Loucy (cell line): Measurements from ENCODE around the gene RIMS1.
"Not testable (repeated sequence)": the region's sequence is repeated elsewhere in the genome, so short reads cannot be mapped to it uniquely, and the experiment has no call there.

Experiments
- H2AFZ ChIP-seq: fragments of 200-600 bp; sonication (generic); 2 replicates; pipeline ENCODE4 v1.6.0; 2016; ENCODE audit warnings: antibody characterized with exemption, mild to moderate bottlenecking, low read length, moderate library complexity
- H3F3A ChIP-seq: fragments of 200-600 bp; 2 replicates; pipeline ENCODE4 v1.6.0; 2016; ENCODE audit warnings: antibody characterized with exemption, low read depth, mild to moderate bottlenecking
- H3K27me3 ChIP-seq: fragments of 200-600 bp; sonication (generic); 2 replicates; pipeline ENCODE4 v1.6.1; 2014; ENCODE audit warnings: low read length, mild to moderate bottlenecking; ENCODE audit not compliant: insufficient read depth, poor library complexity, severe bottlenecking
- H3K36me3 ChIP-seq: fragments of 200-600 bp; sonication (generic); 2 replicates; pipeline ENCODE4 v1.6.1; 2016; ENCODE audit warnings: low read length; ENCODE audit not compliant: insufficient read depth
- H3K4me1 ChIP-seq: fragments of 200-600 bp; sonication (generic); 2 replicates; pipeline ENCODE4 v1.5.1; 2014; ENCODE audit warnings: low read length, mild to moderate bottlenecking; ENCODE audit not compliant: insufficient read depth, poor library complexity, severe bottlenecking
- H3K4me2 ChIP-seq: fragments of 200-600 bp; sonication (generic); 2 replicates; pipeline ENCODE4 v1.6.0; 2014; ENCODE audit warnings: antibody characterized with exemption, low read length, low read depth, mild to moderate bottlenecking; ENCODE audit not compliant: poor library complexity, severe bottlenecking
- H3K4me3 ChIP-seq: fragments of 200-600 bp; sonication (generic); 2 replicates; pipeline ENCODE4 v1.5.1; 2014; ENCODE audit warnings: low read length, mild to moderate bottlenecking, mixed read lengths; ENCODE audit not compliant: poor library complexity, severe bottlenecking
- H3K79me2 ChIP-seq: fragments of 200-600 bp; sonication (generic); 2 replicates; pipeline ENCODE4 v1.6.1; 2014; ENCODE audit warnings: low read length; ENCODE audit not compliant: insufficient read depth
- H3K9ac ChIP-seq: fragments of 200-600 bp; sonication (generic); 2 replicates; pipeline ENCODE4 v1.6.0; 2014; ENCODE audit warnings: mild to moderate bottlenecking, low read depth, low read length, moderate library complexity; ENCODE audit not compliant: poor library complexity, severe bottlenecking
- H3K9me2 ChIP-seq: fragments of 200-600 bp; sonication (generic); replicated peaks from 2 replicates; pipeline ENCODE4 v1.6.1; 2016; ENCODE audit warnings: low read depth, low read length, mixed read lengths
- H3K9me3 ChIP-seq: fragments of 200-600 bp; sonication (generic); 2 replicates; pipeline ENCODE4 v1.6.1; 2014; ENCODE audit warnings: mild to moderate bottlenecking, antibody characterized with exemption, low read length, low read depth; ENCODE audit not compliant: insufficient read depth
- H4K20me1 ChIP-seq: fragments of 200-600 bp; sonication (generic); 2 replicates; pipeline ENCODE4 v1.6.0; 2014; ENCODE audit warnings: antibody characterized with exemption, low read length, mild to moderate bottlenecking; ENCODE audit not compliant: insufficient read depth, poor library complexity, severe bottlenecking
- EZH2phosphoT487 ChIP-seq: fragments of 200-600 bp; IDR thresholded peaks from 2 replicates; pipeline ENCODE4 v1.6.1; 2018; ENCODE audit warnings: antibody characterized with exemption, mild to moderate bottlenecking, moderate library complexity, borderline replicate concordance
- TF ChIP-seq, protein P1 (sequence below): fragments of 200-600 bp; sonication (generic); conservative IDR thresholded peaks from 2 replicates; pipeline ENCODE4 v1.5.1; 2014; ENCODE audit warnings: mild to moderate bottlenecking, antibody characterized with exemption, low read length

Gene RIMS1

DNA sequence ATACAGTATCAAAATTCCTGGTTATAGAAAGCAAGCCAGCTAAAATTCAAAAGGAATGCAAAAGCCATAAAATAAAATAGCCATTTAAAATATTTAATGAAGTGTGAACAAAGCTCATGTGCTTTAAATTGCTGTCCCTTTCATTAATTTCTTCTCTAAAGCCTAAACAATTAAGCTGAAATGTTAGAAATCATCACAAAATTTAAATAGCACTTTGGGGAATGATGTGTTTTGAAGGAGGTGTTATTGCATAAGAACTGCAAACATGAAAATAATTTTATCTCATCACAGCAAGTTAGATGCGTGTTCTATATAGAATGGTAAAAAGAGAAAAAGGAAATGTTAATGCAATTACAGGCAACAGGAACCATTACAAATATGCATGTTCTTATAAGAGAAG is 111.0 kb downstream of the RIMS1 start:
- Histone ChIP-seq H3K9me3 (no peaks in the 10 kb centered on the region), H3K9me2 (no peaks in the 10 kb centered on the region), H3K27me3 (no peaks in the 10 kb centered on the region), H2AFZ (no peak overlapping the region), H3K79me2 (no peaks in the 10 kb centered on the region), H4K20me1 (no peaks in the 10 kb centered on the region), H3F3A (no peaks in the 10 kb centered on the region), H3K4me3 (no peak overlapping the region), H3K36me3 (no peaks in the 10 kb centered on the region), H3K9ac (no peak overlapping the region), H3K4me2 (no peak overlapping the region), H3K4me1 (no peaks in the 10 kb centered on the region)
- TF ChIP-seq EZH2phosphoT487 = no peak
- TF ChIP-seq, protein P1, sequence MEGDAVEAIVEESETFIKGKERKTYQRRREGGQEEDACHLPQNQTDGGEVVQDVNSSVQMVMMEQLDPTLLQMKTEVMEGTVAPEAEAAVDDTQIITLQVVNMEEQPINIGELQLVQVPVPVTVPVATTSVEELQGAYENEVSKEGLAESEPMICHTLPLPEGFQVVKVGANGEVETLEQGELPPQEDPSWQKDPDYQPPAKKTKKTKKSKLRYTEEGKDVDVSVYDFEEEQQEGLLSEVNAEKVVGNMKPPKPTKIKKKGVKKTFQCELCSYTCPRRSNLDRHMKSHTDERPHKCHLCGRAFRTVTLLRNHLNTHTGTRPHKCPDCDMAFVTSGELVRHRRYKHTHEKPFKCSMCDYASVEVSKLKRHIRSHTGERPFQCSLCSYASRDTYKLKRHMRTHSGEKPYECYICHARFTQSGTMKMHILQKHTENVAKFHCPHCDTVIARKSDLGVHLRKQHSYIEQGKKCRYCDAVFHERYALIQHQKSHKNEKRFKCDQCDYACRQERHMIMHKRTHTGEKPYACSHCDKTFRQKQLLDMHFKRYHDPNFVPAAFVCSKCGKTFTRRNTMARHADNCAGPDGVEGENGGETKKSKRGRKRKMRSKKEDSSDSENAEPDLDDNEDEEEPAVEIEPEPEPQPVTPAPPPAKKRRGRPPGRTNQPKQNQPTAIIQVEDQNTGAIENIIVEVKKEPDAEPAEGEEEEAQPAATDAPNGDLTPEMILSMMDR = no peak

DNA sequence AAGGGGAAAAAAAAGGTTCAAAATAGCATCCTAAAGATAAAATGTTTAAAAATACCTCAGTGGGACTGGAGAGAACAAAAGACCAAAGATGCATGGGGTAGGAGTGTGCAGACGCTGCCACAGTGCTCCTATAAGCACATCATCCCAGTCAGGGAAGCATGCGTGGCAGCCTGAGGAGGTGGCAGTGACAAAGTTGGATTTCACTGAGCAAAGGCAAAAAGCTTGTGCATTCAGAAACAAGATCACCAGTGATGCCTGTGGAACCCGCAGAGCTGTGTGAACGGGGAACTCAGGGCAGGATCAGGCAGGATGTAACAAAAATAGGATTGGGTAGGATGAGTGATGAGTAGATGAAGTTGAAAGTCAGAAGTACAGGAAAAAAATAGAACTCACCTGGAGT is 116.1 kb downstream of the RIMS1 start:
- no peak overlapping the region for H3K9ac ChIP-seq
- no peak overlapping the region for H3K4me3 ChIP-seq
- no peaks in the 10 kb centered on the region for H3K36me3 ChIP-seq
- H3K79me2 ChIP-seq = no peaks in the 10 kb centered on the region
- TF ChIP-seq, protein P1 = no peak
- TF ChIP-seq EZH2phosphoT487 = no peak
- no peaks in the 10 kb centered on the region for H3K9me2 ChIP-seq
- no peaks in the 10 kb centered on the region for H3F3A ChIP-seq
- no peak overlapping the region for H2AFZ ChIP-seq
- no peaks in the 10 kb centered on the region for H3K27me3 ChIP-seq
- H3K4me2 ChIP-seq = no peak overlapping the region
- no peaks in the 10 kb centered on the region for H4K20me1 ChIP-seq
- H3K4me1 ChIP-seq = no peaks in the 10 kb centered on the region
- peaks cover 3% of the 10 kb centered on the region; the same call in 1 of the 2 replicates for H3K9me3 ChIP-seq

DNA sequence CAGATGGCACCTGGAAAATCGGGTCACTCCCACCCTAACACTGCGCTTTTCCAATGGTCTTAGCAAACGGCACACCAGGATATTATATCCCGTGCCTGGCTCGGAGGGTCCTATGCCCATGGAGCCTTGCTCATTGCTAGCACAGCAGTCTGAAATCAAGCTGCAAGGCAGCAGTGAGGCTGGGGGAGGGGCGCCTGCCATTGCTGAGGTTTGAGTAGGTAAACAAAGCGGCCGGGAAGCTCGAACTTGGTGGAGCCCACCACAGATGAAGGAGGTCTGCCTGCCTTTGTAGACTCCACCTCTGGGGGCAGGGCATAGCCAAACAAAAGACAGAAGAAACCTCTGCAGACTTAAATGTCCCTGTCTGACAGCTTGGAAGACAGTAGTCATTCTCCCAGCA is 120.2 kb downstream of the RIMS1 start:
- not testable (repeated sequence) for H3K9ac ChIP-seq, H3K4me3 ChIP-seq, H3K4me1 ChIP-seq, H3K9me2 ChIP-seq, H3K9me3 ChIP-seq, H3K4me2 ChIP-seq, H2AFZ ChIP-seq, H3K79me2 ChIP-seq, H4K20me1 ChIP-seq, H3K36me3 ChIP-seq, H3K27me3 ChIP-seq, H3F3A ChIP-seq

DNA sequence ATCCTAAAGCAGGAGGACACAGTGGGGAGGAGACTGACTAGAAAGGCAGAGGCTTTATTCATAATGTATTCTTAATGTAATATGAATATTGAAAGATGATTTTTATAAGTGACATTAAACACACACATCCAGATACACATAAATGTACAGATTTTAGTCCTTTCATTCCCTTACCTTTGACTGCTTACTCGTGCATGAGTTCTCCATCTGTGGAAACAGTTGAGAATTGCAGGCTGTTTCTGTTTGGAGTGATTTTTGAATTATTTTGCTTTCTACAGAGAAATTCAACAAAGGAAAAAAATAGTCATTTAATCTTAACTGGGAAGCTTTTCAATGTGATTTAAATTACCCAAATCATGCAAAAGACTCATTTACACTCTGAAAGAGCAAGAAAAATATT is 136.5 kb downstream of the RIMS1 start:
- Histone ChIP-seq H3K4me3 (no peak overlapping the region), H3K4me2 (no peak overlapping the region), H3K36me3 (no peaks in the 10 kb centered on the region), H3K9ac (no peak overlapping the region), H3F3A (no peaks in the 10 kb centered on the region), H3K79me2 (no peaks in the 10 kb centered on the region), H3K4me1 (no peaks in the 10 kb centered on the region), H4K20me1 (no peaks in the 10 kb centered on the region), H3K9me2 (no peaks in the 10 kb centered on the region), H3K9me3 (no peaks in the 10 kb centered on the region), H2AFZ (no peak overlapping the region), H3K27me3 (no peaks in the 10 kb centered on the region)
- TF ChIP-seq EZH2phosphoT487 = no peak
- TF ChIP-seq, protein P1 = no peak
